Liver (tissue), 9 donors: ENCODE data around the gene ZRSR2. TPM values are rescaled to one million over a fixed set of nuclear protein-coding genes. Genes with fewer than 3 reads are reported as not detected.

ENCODE experiments used
- DNase-seq: peaks from one replicate; pipeline ENCODE4 v3.0.0-alpha.2; 2017; ENCODE audit warnings: low spot score
- H3K27ac ChIP-seq, 2 donors: one replicate each; pipeline ENCODE4 v1.7.0; 2013; ENCODE audit warnings: inconsistent platforms in 2 of 2, low read length in 2 of 2, control low read depth in 1 of 2, low read depth in 1 of 2, mild to moderate bottlenecking in 1 of 2
- H3K27me3 ChIP-seq, 4 donors: one replicate each; pipeline versions ENCODE4 v1.6.1 to v1.7.0; 2013; ENCODE audit warnings: low read length in 3 of 4, inconsistent platforms in 1 of 4, mild to moderate bottlenecking in 1 of 4, moderate library complexity in 1 of 4; ENCODE audit not compliant: control insufficient read depth in 4 of 4, insufficient read depth in 4 of 4
- H3K36me3 ChIP-seq, 4 donors: one replicate each; pipeline versions ENCODE4 v1.6.1 to v1.7.0; 2013; ENCODE audit warnings: low read length in 3 of 4, mild to moderate bottlenecking in 3 of 4, low read depth in 1 of 4, moderate library complexity in 1 of 4; ENCODE audit not compliant: control insufficient read depth in 4 of 4, insufficient read depth in 3 of 4
- H3K4me1 ChIP-seq, 4 donors: one replicate each; pipeline versions ENCODE4 v1.6.1 to v1.7.0; 2013; ENCODE audit warnings: low read length in 3 of 4, mild to moderate bottlenecking in 3 of 4, moderate library complexity in 1 of 4; ENCODE audit not compliant: control insufficient read depth in 4 of 4, insufficient read depth in 4 of 4
- H3K4me3 ChIP-seq, 3 donors: one replicate each; pipeline versions ENCODE4 v1.6.1 to v1.7.0; 2013; ENCODE audit warnings: low read length in 3 of 3, control low read depth in 1 of 3, low read depth in 1 of 3, mild to moderate bottlenecking in 1 of 3
- H3K9ac ChIP-seq, 2 donors: one replicate each; pipeline ENCODE4 v1.7.0; 2013; ENCODE audit warnings: low read length in 2 of 2, mild to moderate bottlenecking in 2 of 2, moderate library complexity in 2 of 2, control low read depth in 1 of 2, low read depth in 1 of 2
- H3K9me3 ChIP-seq, 4 donors: one replicate each; pipeline versions ENCODE4 v1.6.1 to v1.7.0; 2013; ENCODE audit warnings: low read length in 3 of 4; ENCODE audit not compliant: control insufficient read depth in 4 of 4
- EGR1 ChIP-seq, 2 donors: IDR thresholded peaks; 2 replicates each; pipeline ENCODE4 v1.6.1; 2016 to 2018; ENCODE audit warnings: antibody characterized with exemption in 2 of 2, low read depth in 2 of 2
- FOXA1 ChIP-seq: IDR thresholded peaks from 2 replicates; pipeline ENCODE4 v1.6.1; 2016; ENCODE audit warnings: antibody characterized with exemption
- FOXA2 ChIP-seq: IDR thresholded peaks from 2 replicates; pipeline ENCODE4 v1.6.1; 2016; ENCODE audit warnings: antibody characterized with exemption
- GABPA ChIP-seq, 2 donors: IDR thresholded peaks in 1 of 2; conservative IDR thresholded peaks in 1 of 2; 2 replicates each; pipeline ENCODE4 v1.6.1; 2016; ENCODE audit warnings: antibody characterized with exemption in 2 of 2, mild to moderate bottlenecking in 1 of 2, moderate library complexity in 1 of 2
- HNF4A ChIP-seq, 2 donors: conservative IDR thresholded peaks; 2 replicates each; pipeline ENCODE4 v1.6.1; 2016; ENCODE audit warnings: antibody characterized with exemption in 2 of 2, mild to moderate bottlenecking in 2 of 2
- HNF4G ChIP-seq: IDR thresholded peaks from 2 replicates; pipeline ENCODE4 v1.6.1; 2016; ENCODE audit warnings: antibody characterized with exemption
- JUND ChIP-seq, 2 donors: IDR thresholded peaks; 2 replicates each; pipeline ENCODE4 v1.6.1; 2016; ENCODE audit warnings: antibody characterized with exemption in 2 of 2
- NR2F2 ChIP-seq: IDR thresholded peaks from 2 replicates; pipeline ENCODE4 v1.6.1; 2016; ENCODE audit warnings: antibody characterized with exemption
- RAD21 ChIP-seq, 2 donors: IDR thresholded peaks; 2 replicates each; pipeline ENCODE4 v1.6.1; 2016; ENCODE audit warnings: antibody characterized with exemption in 2 of 2, mild to moderate bottlenecking in 2 of 2
- RXRA ChIP-seq, 2 donors: IDR thresholded peaks; 2 replicates each; pipeline ENCODE4 v1.6.1; 2017 to 2018; ENCODE audit warnings: antibody characterized with exemption in 2 of 2, mild to moderate bottlenecking in 1 of 2
- SP1 ChIP-seq: IDR thresholded peaks from 2 replicates; pipeline ENCODE4 v1.6.1; 2018; ENCODE audit warnings: antibody characterized with exemption, mild to moderate bottlenecking
- TAF1 ChIP-seq: conservative IDR thresholded peaks from 2 replicates; pipeline ENCODE4 v1.6.1; 2016; ENCODE audit warnings: antibody characterized with exemption, mild to moderate bottlenecking
- YY1 ChIP-seq: IDR thresholded peaks from 2 replicates; pipeline ENCODE4 v1.6.1; 2016; ENCODE audit warnings: antibody characterized with exemption, mild to moderate bottlenecking
- WGBS: extraction: QIAGEN DNeasy Blood & Tissue Kit; methylation state at CpG from one replicate; pipeline ENCODE4 v1.1.7; 2013; 5-methylcytosine and 5-hydroxymethylcytosine counted together
- polyA plus RNA-seq, 2 donors: library from polyadenylated mRNA; stranded (reverse) in 1 of 2; unstranded in 1 of 2; fragments of 200-250 nt in 1 of 2; fragments of >200 nt in 1 of 2; fragmentation: Nextera tagmentation in 1 of 2; extraction: Ambion mirVana in 1 of 2; gene quantifications; one replicate each; pipeline versions ENCODE4 v1.2.1 to v1.2.3, GENCODE V29; 2013 to 2015
- total RNA-seq, 2 donors: library from RNA; depleted of rRNA; stranded (reverse); fragments of >200 nt; gene quantifications; one replicate each; pipeline ENCODE4 v1.2.3, GENCODE V29; 2014
- TF ChIP-seq, protein P1 (sequence below): IDR thresholded peaks from 2 replicates; pipeline ENCODE4 v1.6.1; 2016; ENCODE audit warnings: antibody characterized with exemption, mild to moderate bottlenecking
- TF ChIP-seq, protein P2 (sequence below): IDR thresholded peaks from 2 replicates; pipeline ENCODE4 v1.6.1; 2016; ENCODE audit warnings: antibody characterized with exemption
- TF ChIP-seq, protein P3 (sequence below): IDR thresholded peaks from 2 replicates; pipeline ENCODE4 v1.6.1; 2016; ENCODE audit warnings: antibody characterized with exemption
- TF ChIP-seq, protein P4 (sequence below): IDR thresholded peaks from 2 replicates; pipeline ENCODE4 v1.6.1; 2016; ENCODE audit warnings: antibody characterized with exemption
- TF ChIP-seq, protein P5 (sequence below): fragments of 150-350 bp; IDR thresholded peaks from 2 replicates; pipeline ENCODE4 v1.5.1; 2017; ENCODE audit warnings: improper control_type of control experiment, low read depth, low read length; ENCODE audit not compliant: missing input control
- donor health status: healthy.
- donor health status: healthy.
- donor health status: healthy.
- donor health status: healthy.
- donor health status: healthy.

Gene ZRSR2
- total and polyA plus RNA-seq, 4 donors: 1.4 to 7.0 (median 3.0) TPM

DNA sequence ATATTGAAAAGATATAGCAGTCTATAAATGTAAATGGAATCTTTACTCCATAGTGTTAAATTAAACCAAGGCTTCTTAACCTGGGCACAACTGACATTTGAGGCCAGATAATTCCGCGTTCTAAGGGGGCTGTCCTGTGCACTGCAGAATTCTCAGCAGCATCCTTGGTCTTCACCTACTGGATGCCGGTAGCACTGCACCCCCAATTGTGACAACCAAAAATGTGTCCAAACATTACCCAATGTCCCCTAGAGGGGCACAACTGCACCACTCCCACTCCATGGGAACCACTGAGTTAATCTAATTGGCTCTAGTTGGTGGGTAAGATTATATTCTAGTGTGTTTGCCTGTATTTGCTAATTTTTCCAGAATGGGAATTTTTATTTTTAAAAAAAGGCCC, 47.7 kb downstream of the ZRSR2 start (continued):
- TF ChIP-seq, protein P1, sequence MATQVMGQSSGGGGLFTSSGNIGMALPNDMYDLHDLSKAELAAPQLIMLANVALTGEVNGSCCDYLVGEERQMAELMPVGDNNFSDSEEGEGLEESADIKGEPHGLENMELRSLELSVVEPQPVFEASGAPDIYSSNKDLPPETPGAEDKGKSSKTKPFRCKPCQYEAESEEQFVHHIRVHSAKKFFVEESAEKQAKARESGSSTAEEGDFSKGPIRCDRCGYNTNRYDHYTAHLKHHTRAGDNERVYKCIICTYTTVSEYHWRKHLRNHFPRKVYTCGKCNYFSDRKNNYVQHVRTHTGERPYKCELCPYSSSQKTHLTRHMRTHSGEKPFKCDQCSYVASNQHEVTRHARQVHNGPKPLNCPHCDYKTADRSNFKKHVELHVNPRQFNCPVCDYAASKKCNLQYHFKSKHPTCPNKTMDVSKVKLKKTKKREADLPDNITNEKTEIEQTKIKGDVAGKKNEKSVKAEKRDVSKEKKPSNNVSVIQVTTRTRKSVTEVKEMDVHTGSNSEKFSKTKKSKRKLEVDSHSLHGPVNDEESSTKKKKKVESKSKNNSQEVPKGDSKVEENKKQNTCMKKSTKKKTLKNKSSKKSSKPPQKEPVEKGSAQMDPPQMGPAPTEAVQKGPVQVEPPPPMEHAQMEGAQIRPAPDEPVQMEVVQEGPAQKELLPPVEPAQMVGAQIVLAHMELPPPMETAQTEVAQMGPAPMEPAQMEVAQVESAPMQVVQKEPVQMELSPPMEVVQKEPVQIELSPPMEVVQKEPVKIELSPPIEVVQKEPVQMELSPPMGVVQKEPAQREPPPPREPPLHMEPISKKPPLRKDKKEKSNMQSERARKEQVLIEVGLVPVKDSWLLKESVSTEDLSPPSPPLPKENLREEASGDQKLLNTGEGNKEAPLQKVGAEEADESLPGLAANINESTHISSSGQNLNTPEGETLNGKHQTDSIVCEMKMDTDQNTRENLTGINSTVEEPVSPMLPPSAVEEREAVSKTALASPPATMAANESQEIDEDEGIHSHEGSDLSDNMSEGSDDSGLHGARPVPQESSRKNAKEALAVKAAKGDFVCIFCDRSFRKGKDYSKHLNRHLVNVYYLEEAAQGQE: no peak

DNA sequence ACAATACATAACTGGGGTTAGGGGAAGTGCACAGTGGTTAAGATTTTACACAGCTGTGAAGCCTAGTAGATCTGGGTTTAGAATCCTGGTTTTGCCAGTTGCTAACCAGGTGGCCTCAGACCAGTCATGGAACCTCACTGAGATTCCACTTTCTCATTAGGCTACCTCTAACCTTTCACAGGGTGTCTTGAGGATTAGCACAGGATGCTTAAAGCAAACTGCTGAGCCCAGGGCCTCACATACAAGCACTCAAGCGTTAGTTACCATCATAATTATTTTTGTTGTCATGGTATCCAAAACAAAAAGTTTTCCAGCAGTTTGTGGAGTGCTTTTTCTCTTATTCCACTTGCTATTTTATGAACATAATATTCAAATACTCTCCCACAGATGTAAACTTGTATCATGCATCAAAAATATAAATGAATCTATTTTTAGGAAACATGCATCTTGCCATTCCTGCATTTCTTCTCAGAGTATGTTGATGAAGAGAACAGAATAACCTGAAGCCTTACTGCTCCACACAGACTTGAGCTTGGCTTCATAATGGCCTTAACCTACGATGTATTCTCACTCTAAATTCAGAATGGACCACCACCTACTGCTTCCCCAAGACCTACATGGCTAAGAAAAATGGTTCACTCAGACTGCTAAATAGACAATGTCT, 51.7 kb downstream of the ZRSR2 start:
- Histone ChIP-seq H3K4me1 (no peaks in the 10 kb centered on the region), H3K27me3 (no peaks in the 10 kb centered on the region), H3K9me3 (no peaks in the 10 kb centered on the region), H3K27ac (no peak overlapping the region), H3K9ac (no peak overlapping the region), H3K4me3 (no peak overlapping the region), H3K36me3 (peaks cover 0 to 4% (median 0%) of the 10 kb centered on the region in 4 donors)
- TF ChIP-seq, protein P2, sequence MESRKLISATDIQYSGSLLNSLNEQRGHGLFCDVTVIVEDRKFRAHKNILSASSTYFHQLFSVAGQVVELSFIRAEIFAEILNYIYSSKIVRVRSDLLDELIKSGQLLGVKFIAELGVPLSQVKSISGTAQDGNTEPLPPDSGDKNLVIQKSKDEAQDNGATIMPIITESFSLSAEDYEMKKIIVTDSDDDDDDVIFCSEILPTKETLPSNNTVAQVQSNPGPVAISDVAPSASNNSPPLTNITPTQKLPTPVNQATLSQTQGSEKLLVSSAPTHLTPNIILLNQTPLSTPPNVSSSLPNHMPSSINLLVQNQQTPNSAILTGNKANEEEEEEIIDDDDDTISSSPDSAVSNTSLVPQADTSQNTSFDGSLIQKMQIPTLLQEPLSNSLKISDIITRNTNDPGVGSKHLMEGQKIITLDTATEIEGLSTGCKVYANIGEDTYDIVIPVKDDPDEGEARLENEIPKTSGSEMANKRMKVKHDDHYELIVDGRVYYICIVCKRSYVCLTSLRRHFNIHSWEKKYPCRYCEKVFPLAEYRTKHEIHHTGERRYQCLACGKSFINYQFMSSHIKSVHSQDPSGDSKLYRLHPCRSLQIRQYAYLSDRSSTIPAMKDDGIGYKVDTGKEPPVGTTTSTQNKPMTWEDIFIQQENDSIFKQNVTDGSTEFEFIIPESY: no peak
- TF ChIP-seq TAF1: no peak
- TF ChIP-seq YY1: no peak
- no peak for TF ChIP-seq JUND (IDR thresholded peaks at IDR 0.05)
- TF ChIP-seq FOXA1: no peak
- TF ChIP-seq, protein P1: no peak
- no peak for TF ChIP-seq HNF4A (conservative IDR thresholded peaks at IDR 0.05)
- TF ChIP-seq, protein P3, sequence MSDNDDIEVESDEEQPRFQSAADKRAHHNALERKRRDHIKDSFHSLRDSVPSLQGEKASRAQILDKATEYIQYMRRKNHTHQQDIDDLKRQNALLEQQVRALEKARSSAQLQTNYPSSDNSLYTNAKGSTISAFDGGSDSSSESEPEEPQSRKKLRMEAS: no peak
- TF ChIP-seq FOXA2: no peak
- TF ChIP-seq, protein P4, sequence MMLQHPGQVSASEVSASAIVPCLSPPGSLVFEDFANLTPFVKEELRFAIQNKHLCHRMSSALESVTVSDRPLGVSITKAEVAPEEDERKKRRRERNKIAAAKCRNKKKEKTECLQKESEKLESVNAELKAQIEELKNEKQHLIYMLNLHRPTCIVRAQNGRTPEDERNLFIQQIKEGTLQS: no peak
- no peak for TF ChIP-seq GABPA (IDR thresholded peaks at IDR 0.05 in 1 of 2, conservative IDR thresholded peaks at IDR 0.05 in 1 of 2)
- TF ChIP-seq NR2F2: no peak
- no peak for TF ChIP-seq SP1
- no peak for TF ChIP-seq EGR1 (IDR thresholded peaks at IDR 0.05; ENCODE audit: low read depth in 2 of 2)
- TF ChIP-seq, protein P5, sequence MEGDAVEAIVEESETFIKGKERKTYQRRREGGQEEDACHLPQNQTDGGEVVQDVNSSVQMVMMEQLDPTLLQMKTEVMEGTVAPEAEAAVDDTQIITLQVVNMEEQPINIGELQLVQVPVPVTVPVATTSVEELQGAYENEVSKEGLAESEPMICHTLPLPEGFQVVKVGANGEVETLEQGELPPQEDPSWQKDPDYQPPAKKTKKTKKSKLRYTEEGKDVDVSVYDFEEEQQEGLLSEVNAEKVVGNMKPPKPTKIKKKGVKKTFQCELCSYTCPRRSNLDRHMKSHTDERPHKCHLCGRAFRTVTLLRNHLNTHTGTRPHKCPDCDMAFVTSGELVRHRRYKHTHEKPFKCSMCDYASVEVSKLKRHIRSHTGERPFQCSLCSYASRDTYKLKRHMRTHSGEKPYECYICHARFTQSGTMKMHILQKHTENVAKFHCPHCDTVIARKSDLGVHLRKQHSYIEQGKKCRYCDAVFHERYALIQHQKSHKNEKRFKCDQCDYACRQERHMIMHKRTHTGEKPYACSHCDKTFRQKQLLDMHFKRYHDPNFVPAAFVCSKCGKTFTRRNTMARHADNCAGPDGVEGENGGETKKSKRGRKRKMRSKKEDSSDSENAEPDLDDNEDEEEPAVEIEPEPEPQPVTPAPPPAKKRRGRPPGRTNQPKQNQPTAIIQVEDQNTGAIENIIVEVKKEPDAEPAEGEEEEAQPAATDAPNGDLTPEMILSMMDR: no peak
- no peak for TF ChIP-seq RAD21 (IDR thresholded peaks at IDR 0.05)
- no peak for TF ChIP-seq HNF4G
- no peak for TF ChIP-seq RXRA (IDR thresholded peaks at IDR 0.05)
- WGBS: 92% methylated on average over 2 of the region's 2 CpGs
- no peak for DNase-seq
